Esophagus squamous epithelium (tissue), 5 donors: ENCODE measurements around the gene KLHL29. TPM values are rescaled to one million over a fixed set of nuclear protein-coding genes. Genes with fewer than 3 reads are reported as not detected.

Source experiments
- DNase-seq: peaks from one replicate; lab custom pipeline; 2025; lab: John Stamatoyannopoulos, UW
- H3K27ac ChIP-seq, 4 donors: fragments of 200-600 bp; sonication (generic); one replicate each; pipeline ENCODE4 v1.5.1; 2016 to 2019; ENCODE audit warnings: mild to moderate bottlenecking in 1 of 4
- H3K27me3 ChIP-seq, 4 donors: fragments of 200-600 bp; sonication (generic); 1 replicate in 3 of 4; 2 replicates in 1 of 4; pipeline versions ENCODE4 v1.5.1 to v1.6.0; 2017 to 2021; ENCODE audit warnings: antibody characterized with exemption in 1 of 4
- H3K36me3 ChIP-seq, 3 donors: fragments of 200-600 bp; sonication (generic); one replicate each; pipeline ENCODE4 v1.5.1; 2016 to 2019
- H3K4me1 ChIP-seq, 3 donors: fragments of 200-600 bp; sonication (generic); one replicate each; pipeline ENCODE4 v1.5.1; 2017 to 2019
- H3K4me3 ChIP-seq, 4 donors: fragments of 200-600 bp; sonication (generic); 1 replicate in 3 of 4; 2 replicates in 1 of 4; pipeline ENCODE4 v1.5.1; 2016 to 2019; ENCODE audit warnings: mild to moderate bottlenecking in 2 of 4, moderate library complexity in 1 of 4
- H3K9me3 ChIP-seq, 3 donors: fragments of 200-600 bp; sonication (generic); one replicate each; pipeline ENCODE4 v1.5.1; 2016 to 2019
- POLR2A ChIP-seq, 4 donors: fragments of 450-650 bp; IDR thresholded peaks; one replicate each; pipeline ENCODE4 v1.6.1; 2017; ENCODE audit warnings: antibody characterized with exemption in 4 of 4, mild to moderate bottlenecking in 4 of 4, moderate library complexity in 3 of 4
- WGBS, 2 donors: methylation state at CpG; one replicate each; pipeline ENCODE4 v1.1.5; 2018; 5-methylcytosine and 5-hydroxymethylcytosine counted together
- intact Hi-C: fragments of 100-400 bp; cut with DNase I; formaldehyde crosslinking; loops from one replicate; pipeline ENCODE4 v1.15.0; 2022
- total RNA-seq, 4 donors: library from RNA; depleted of rRNA; stranded (reverse); fragments of >200 nt; gene quantifications; one replicate each; pipeline ENCODE4 v1.1.0, GENCODE V29; 2016
- TF ChIP-seq, protein P1 (sequence below), 6 experiments: fragments of 450-650 bp in 4 of 6; fragments of 200-600 bp in 2 of 6; sonication (generic) in 2 of 6; IDR thresholded peaks; one replicate each; pipeline ENCODE4 v1.5.1; 2016 to 2019; ENCODE audit warnings: antibody characterized with exemption in 6 of 6, mild to moderate bottlenecking in 4 of 6, moderate library complexity in 4 of 6
- donor health status: DM: yes; HTN: yes; CAD: no.

KLHL29 gene
- total RNA-seq, 4 donors from 2014 or later: 3.4 to 11.8 (median 5.9) TPM

DNA sequence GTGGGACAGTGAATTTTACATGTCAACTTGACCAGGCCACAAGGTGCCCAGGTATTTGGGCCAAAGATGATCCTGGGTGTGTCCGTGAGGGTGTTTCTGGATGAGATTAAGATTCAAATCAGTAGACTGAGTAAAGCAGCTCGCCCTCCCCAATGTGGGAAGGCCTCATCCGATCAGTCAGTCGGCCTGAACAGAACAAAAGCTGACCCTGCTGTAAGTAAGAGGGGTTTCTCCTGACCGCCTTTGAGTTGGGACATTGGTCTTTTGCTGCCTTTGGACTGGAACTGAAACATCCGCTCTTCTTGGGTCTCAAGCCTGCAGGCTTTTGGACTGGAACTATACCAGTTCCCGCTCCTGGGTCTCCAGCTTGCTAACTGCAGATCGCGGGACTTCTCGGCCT, 233.3 kb downstream of the KLHL29 start:
- no peak for DNase-seq
- Histone ChIP-seq H3K27me3 (no peaks in the 10 kb centered on the region), H3K27ac (peak overlapping the region; percentile 66 to 91 (median 88)), H3K36me3 (no peaks in the 10 kb centered on the region), H3K9me3 (no peaks in the 10 kb centered on the region), H3K4me3 (no peak overlapping the region), H3K4me1 (peaks cover 0 to 50% (median 17%) of the 10 kb centered on the region in 3 donors)
- TF ChIP-seq POLR2A (IDR thresholded peaks at IDR 0.05): no peak
- TF ChIP-seq, protein P1, sequence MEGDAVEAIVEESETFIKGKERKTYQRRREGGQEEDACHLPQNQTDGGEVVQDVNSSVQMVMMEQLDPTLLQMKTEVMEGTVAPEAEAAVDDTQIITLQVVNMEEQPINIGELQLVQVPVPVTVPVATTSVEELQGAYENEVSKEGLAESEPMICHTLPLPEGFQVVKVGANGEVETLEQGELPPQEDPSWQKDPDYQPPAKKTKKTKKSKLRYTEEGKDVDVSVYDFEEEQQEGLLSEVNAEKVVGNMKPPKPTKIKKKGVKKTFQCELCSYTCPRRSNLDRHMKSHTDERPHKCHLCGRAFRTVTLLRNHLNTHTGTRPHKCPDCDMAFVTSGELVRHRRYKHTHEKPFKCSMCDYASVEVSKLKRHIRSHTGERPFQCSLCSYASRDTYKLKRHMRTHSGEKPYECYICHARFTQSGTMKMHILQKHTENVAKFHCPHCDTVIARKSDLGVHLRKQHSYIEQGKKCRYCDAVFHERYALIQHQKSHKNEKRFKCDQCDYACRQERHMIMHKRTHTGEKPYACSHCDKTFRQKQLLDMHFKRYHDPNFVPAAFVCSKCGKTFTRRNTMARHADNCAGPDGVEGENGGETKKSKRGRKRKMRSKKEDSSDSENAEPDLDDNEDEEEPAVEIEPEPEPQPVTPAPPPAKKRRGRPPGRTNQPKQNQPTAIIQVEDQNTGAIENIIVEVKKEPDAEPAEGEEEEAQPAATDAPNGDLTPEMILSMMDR (IDR thresholded peaks at IDR 0.05): no peak
- intact Hi-C loops: no loop called here
- WGBS, 2 donors: 87 to 93% methylated on average over 7 to 8 of the region's 10 CpGs

DNA sequence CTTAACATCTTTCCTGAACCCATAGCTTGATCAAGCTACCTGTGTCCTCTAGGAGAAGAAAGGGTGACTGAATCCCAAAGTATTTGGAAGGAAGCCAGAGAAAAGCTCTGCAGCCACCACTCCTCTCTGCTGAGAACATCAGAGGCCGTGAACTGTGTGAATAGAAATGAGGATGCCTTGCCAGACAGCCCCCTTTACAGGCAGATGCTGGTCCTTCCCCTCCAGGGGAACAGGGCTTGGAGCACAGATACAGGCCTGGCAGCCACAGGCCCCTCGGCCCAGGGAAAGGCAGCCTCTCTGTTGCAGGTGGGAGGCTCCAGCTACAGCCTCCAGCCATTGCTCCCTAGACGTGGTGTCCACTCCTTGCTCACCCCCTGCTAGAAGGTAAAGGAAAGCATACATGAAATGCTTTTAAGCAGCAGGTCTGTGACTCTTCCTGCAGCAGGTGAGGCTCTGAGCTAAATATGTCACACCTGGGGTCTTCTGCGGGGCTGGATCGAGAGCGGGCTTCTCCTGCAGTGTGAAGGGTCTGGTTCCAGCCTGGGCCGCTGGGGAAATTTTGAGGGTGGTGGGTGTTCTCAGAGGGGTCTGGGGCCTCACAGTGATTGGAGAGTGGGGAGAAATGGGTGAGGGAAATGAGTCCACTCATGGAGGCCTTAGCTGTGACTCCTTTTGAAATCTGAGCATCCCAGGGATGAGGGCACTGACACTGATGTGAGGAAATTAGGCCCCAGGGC, 234.0 kb downstream of the KLHL29 start:
- no peaks in the 10 kb centered on the region for H3K27me3 ChIP-seq
- H3K4me3 ChIP-seq: no peak overlapping the region
- no peak for DNase-seq
- whole genome bisulfite sequencing, 2 donors: 70 to 100% methylated on average over 3 to 4 of the region's 7 CpGs
- peaks cover 0 to 2% (median 0%) of the 10 kb centered on the region in 3 donors for H3K9me3 ChIP-seq
- peaks cover 0 to 50% (median 17%) of the 10 kb centered on the region in 3 donors for H3K4me1 ChIP-seq
- H3K36me3 ChIP-seq: no peaks in the 10 kb centered on the region
- peak overlapping the region; percentile 66 to 91 (median 88) for H3K27ac ChIP-seq
- TF ChIP-seq, protein P1 (IDR thresholded peaks at IDR 0.05): no peak
- TF ChIP-seq POLR2A (IDR thresholded peaks at IDR 0.05): no peak
- intact Hi-C loops: no loop called here

DNA sequence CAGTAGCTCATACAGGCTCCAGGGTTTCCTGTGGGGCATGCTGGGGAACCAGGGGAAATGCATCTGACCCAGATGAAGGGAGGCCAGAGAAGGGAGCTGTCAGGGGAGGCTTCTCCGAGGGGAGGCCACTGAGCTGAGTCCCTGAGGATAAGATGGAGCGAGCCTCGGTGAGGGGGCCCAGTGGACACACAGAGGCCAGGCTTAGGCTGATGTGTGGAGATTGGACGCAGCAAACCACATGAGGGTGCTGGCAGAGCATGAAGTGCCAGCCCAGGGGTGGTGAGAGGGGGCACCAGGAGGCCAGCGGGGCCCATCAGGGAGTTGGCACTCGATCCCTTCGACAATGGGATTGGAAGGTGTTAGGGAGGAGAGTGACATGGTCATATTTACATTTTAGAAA, 235.0 kb downstream of the KLHL29 start:
- H3K9me3 ChIP-seq: peaks cover 0 to 6% (median 0%) of the 10 kb centered on the region in 3 donors
- no peak for DNase-seq
- H3K27me3 ChIP-seq: no peaks in the 10 kb centered on the region
- WGBS, 2 donors: 86 to 98% methylated on average over 5 to 7 of the region's 7 CpGs
- intact Hi-C loops: no loop called here
- H3K4me3 ChIP-seq: no peak overlapping the region
- TF ChIP-seq POLR2A (IDR thresholded peaks at IDR 0.05): no peak
- TF ChIP-seq, protein P1 (IDR thresholded peaks at IDR 0.05): no peak
- H3K36me3 ChIP-seq: no peaks in the 10 kb centered on the region
- H3K27ac ChIP-seq: peak overlapping the region in 3 of 4 donors; percentile 41 to 89 (median 86)
- peaks cover 0 to 50% (median 17%) of the 10 kb centered on the region in 3 donors for H3K4me1 ChIP-seq

DNA sequence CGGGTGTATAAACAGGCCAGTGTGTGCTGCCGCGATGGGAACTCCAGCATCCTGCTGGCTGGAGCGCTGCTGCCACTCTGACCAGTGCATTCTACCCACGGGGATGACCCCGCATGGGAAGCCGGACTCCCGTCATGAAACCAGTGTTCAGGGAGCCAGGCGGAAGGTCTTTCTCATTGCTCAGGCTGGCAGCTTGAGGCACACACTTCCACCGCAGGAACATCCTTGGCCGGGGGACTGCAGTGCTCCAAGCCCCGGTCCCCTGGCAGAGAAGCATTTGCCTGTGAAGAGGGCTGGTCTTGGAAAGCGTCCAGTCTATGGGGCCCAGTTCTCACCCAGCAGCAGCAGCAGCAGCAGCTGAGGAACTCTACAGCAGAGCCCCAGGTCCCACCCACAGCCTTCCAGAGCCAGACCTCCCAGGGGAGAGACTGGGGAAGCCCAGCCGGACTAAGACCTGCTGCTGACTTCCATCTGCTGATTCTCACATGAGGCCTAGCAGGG, 235.9 kb downstream of the KLHL29 start:
- H3K27ac ChIP-seq: peak overlapping the region in 3 of 4 donors; percentile 41 to 89 (median 86)
- no peaks in the 10 kb centered on the region for H3K36me3 ChIP-seq
- peaks cover 0 to 50% (median 17%) of the 10 kb centered on the region in 3 donors for H3K4me1 ChIP-seq
- TF ChIP-seq POLR2A (IDR thresholded peaks at IDR 0.05): no peak
- TF ChIP-seq, protein P1 (IDR thresholded peaks at IDR 0.05): no peak
- DNase-seq: no peak
- peaks cover 0 to 6% (median 0%) of the 10 kb centered on the region in 3 donors for H3K9me3 ChIP-seq
- no peak overlapping the region for H3K4me3 ChIP-seq
- 64 to 65% methylated on average over 4 to 5 of the region's 14 CpGs for WGBS, 2 donors
- intact Hi-C loops: no loop called here
- H3K27me3 ChIP-seq: no peaks in the 10 kb centered on the region

DNA sequence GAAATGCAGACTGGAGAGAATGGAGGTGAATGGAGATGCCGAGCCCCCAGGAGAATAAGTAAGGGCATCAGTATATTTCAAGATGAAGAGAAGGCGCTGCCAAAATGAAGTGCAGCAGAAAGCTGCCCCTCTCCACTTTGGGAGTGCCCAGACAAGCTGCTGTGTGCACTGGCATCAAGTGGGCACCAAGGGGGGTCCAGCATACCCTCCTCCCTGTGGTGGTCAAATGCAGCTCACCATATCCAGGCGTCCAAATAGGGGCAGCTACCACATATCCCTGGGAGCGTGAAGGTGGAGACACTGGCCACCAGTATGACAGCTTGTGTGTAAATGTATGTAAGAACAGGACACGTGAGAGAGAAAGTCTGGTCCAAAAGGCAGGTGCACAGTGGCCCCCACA, 236.6 kb downstream of the KLHL29 start:
- Histone ChIP-seq H3K4me3 (no peak overlapping the region), H3K9me3 (peaks cover 0 to 6% (median 0%) of the 10 kb centered on the region in 3 donors), H3K27ac (peak overlapping the region in 3 of 4 donors; percentile 41 to 89 (median 86)), H3K36me3 (no peaks in the 10 kb centered on the region), H3K27me3 (no peaks in the 10 kb centered on the region), H3K4me1 (peaks cover 0 to 47% (median 16%) of the 10 kb centered on the region in 3 donors)
- DNase-seq: no peak
- TF ChIP-seq POLR2A (IDR thresholded peaks at IDR 0.05): no peak
- TF ChIP-seq, protein P1 (IDR thresholded peaks at IDR 0.05): no peak
- intact Hi-C loops: no loop called here
- 83 to 92% methylated on average over 4 to 5 of the region's 5 CpGs for WGBS, 2 donors
